NCI-H774 (cell line): ENCODE results near the gene WNK2.
"Not testable (repeated sequence)": the region's sequence is repeated elsewhere in the genome, so short reads cannot be mapped to it uniquely, and the experiment has no call there.

Source experiments
- DNase-seq: peaks from one replicate; lab custom pipeline; 2025; lab: John Stamatoyannopoulos, UW

WNK2 gene

DNA sequence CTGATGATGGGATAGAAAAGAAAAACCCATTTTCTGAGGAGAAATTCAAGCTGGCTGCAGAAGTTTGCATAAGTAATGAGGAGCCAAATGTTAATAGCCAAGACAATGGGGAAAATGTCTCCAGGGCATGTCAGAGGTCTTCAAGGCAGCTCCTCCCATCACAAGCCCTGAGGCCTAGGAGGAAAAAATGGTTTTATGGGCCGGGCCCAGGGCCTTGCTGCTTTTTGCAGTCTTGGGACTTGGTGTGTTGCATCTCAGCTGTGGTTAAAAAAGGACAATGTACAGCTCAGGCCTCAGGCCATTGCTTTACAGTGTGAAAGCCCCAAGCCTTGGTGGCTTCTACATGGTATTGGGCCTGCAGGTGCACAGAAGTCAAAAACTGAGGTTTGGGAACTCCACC, 154.3 kb downstream of the WNK2 start:
- DNase-seq, result not testable (repeated sequence)

DNA sequence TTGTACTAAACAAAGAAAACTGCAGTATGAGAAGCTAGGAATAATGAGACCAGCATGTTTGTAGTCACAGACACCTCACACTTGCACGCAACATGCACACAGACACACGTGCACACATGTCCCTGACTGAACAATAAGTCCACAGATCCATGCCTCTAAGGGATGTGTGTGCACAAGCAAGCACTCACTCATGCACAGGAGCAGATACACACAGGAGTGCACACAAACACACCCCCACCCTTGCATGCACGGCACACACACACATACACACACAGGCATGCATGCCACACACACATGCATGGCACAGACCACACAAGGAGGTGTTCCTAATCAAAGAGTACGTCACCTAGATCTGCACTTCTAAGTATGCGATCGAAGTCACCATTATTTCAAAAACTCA, 156.2 kb downstream of the WNK2 start:
- DNase-seq, result no peak

DNA sequence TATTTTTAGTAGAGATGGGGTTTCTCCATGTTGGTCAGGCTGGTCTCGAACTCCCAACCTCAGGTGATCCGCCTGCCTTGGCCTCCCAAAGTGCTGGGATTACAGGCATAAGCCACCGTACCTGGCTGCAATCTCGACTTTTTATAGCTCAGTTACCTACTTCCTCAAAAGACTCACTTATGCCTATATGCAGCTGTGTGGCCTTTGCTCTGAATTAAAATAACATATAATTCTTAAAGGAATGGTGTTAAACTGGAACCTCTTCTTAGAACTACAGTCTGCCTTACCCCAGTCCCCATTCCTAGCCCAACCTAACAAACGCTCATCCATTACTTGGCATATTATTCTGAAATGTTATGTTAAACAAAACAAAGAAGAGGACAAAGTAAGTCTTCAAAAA, 157.9 kb downstream of the WNK2 start:
- not testable (repeated sequence) for DNase-seq

GRCh38 chr9:93342428-93342827, 158.5 kb downstream of the WNK2 start:
- DNase-seq, result not testable (repeated sequence)

GRCh38 chr9:93343663-93344062, 159.7 kb downstream of the WNK2 start:
- no peak for DNase-seq

DNA sequence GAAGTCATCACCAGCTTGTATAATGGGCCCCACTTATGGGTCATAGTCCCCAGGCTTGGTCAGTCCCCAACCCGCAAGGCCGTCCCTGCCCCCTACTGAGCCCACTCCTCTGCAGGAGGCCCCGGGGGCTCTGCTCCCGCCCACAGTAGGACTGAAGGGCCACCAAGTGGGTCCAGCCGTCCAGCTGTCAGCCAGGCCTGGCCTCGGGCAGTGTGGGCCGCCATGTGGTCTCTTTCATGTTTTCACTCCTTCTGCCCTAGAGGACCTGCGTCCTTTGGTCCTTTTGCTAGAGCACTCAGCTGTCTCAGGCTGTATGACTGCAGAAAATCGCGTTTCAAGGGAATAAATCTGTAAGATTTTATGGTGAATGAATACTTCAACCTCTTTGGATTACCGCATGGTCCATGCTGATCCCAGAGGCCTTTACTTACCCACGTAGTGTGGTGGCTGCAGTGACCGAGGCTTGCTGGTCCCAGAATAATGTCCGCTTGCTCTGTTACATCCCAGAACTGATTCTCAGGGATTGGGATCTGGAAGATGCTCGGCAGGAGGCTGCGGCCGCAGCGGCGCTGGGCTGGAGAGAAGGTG, 161.8 kb downstream of the WNK2 start:
- no peak for DNase-seq

GRCh38 chr9:93346231-93347112, 162.5 kb downstream of the WNK2 start:
- no peak for DNase-seq

GRCh38 chr9:93347371-93347975, 163.5 kb downstream of the WNK2 start:
- DNase-seq, result not testable (repeated sequence)

DNA sequence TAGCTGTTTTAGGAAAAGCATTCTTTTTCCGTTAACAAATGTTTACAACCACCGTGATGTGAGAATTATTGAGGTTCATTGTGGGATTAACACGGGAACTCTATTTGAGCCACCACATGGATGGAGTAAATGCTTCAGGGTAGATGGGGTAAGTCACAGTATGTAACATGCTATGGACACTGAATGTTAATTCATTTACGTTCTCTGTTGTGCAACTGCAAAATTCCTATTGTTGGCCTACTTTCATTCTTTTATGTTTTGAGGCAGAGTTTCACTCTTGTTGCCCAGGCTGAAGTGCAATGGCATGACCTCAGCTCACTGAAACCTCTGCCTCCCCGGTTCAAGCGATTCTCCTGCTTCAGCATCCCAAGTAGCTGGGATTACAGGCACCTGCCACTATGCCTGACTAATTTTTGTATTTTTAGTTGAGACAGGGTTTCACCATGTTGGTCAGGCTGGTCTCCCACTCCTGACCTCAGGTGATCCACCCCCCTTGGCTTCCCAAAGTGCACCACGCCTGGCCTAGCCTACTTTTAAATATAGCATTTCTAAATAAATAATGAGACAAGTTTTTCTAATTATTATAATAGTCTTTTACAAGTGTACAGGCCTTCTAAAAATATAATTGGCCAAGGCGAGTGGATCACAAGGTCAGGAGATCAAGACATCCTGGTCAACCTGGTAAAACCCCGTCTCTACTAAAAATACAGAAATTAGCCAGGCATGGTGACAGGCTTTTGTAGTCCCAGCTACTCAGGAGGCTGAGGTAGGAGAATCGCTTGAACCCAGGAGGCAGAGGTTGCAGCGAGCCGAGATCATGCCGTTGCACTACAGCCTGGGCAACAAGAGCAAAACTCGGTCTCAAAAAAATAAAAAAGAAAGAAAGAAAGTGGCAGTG, 169.7 kb downstream of the WNK2 start:
- not testable (repeated sequence) for DNase-seq

- no peak for DNase-seq
Observed at GRCh38 chr9:93354451-93354850, 170.5 kb downstream of the WNK2 start.

GRCh38 chr9:93355827-93356226, 171.9 kb downstream of the WNK2 start:
- DNase-seq, result no peak

DNA sequence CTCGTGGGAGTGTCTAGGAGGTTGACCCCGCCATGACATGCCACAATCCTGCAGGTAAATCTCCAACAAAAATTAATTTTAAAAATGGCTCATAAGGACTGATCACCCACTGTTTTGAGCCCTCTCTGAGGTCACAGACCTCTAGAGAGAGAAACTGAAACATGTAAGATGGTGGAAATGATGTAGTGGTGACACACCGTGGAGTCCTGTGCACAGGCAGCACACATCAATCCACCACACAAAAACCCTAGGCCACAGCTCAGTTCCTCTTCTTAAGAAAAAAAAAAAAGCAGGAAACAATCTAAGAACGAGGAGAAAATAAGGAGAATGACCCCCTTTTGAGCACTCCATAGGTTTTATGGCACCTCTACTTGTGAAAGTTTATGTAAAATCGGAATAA, 173.7 kb downstream of the WNK2 start:
- DNase-seq, result no peak

DNA sequence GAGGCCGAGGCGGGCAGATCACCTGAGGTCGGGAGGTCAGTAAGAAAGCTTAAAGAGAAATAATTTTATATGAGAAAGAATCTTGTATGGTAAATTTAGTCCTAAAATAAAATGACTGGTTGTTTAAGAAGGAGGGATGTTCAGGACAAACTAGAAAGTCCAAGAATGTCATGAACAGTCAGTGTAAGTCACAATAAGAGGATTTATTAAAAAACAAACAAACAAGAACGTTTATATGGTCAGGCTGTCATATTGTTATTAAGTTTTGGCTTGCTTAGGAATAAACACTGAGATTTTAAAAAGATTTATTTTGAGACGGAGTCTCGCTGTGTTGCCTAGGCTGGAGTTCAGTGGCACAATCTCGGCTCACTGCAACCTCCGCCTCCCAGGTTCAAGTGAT, 176.0 kb downstream of the WNK2 start:
- not testable (repeated sequence) for DNase-seq

GRCh38 chr9:93361995-93362394, 178.1 kb downstream of the WNK2 start:
- no peak for DNase-seq

DNA sequence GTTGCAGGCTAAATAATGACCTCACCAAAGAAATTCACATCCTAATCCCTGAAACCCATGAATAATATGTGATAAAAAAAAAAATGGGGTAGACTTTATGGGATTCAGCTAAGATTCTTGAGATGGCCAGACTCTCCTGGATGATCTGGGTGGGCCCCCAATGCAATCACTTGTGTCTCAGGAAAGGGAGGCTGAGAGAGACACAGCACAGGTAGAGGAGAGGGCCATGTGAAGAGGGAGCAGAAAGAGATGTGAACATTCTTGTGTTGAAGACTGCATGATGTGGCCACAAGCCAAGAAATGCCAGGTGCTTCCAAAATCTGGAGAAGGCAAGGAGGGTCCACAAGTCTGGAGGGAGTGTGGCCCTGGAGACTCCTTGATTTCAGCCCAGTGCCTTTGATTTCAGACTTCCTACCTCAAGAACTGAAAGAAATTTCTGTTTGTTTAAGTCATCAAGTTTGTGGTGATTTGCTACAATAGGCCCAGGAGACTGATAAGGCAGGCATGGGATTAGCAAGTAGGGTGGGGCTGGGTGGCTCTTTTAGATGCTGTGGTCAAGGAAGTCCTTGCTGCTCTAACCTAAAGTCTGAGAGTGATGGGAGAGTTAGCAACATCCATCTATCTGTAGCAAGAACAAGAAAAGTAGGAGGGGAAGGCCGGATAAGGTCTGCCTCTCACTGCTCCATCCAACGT, 180.9 kb downstream of the WNK2 start:
- no peak for DNase-seq

GRCh38 chr9:93365427-93366118, 181.6 kb downstream of the WNK2 start:
- DNase-seq, result no peak

GRCh38 chr9:93366119-93366447, 182.1 kb downstream of the WNK2 start:
- DNase-seq, result no peak

GRCh38 chr9:93366486-93366885, 182.5 kb downstream of the WNK2 start:
- DNase-seq, result not testable (repeated sequence)

- DNase-seq, result no peak
Observed at GRCh38 chr9:93368437-93368836, 184.5 kb downstream of the WNK2 start.

DNA sequence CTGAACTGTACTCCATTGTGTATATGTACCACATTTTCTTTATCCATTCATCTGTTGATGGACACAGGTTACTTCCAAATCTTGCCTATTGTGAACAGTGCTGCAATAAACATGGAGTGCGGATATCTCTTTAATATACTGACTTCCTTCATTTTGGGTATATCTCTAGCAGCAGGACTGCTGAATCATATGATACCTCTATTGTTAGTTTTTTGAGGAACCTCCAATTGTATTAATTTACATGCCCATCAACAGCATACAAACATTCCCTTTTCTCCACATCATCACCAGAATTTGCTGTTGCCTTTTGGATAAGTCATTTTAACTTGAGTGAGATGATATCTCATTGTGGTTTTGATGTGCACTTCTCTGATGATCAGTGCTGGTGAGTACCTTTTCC, 185.7 kb downstream of the WNK2 start:
- no peak for DNase-seq
